Adipocyte (in vitro differentiated cells): ENCODE results near the gene TENM4.

ENCODE experiments used
- DNase-seq: peaks from one replicate; pipeline ENCODE4 v3.0.0-alpha.2; 2015; ENCODE audit warnings: low read depth
- H3K27me3 ChIP-seq: replicated peaks from 2 replicates; pipeline ENCODE4 v1.7.0; 2013; ENCODE audit warnings: mild to moderate bottlenecking, low read length, moderate library complexity; ENCODE audit not compliant: control insufficient read depth, insufficient read depth
- H3K36me3 ChIP-seq: 2 replicates; pipeline ENCODE4 v1.7.0; 2013; ENCODE audit warnings: low read length, mild to moderate bottlenecking, moderate library complexity; ENCODE audit not compliant: control insufficient read depth, insufficient read depth, severe bottlenecking
- H3K4me1 ChIP-seq: 2 replicates; pipeline ENCODE4 v1.7.0; 2013; ENCODE audit warnings: mild to moderate bottlenecking, low read length, moderate library complexity; ENCODE audit not compliant: control insufficient read depth, insufficient read depth
- H3K4me3 ChIP-seq: 2 replicates; pipeline ENCODE4 v1.7.0; 2013; ENCODE audit warnings: mild to moderate bottlenecking, low read length, moderate library complexity
- H3K9ac ChIP-seq: 2 replicates; pipeline ENCODE4 v1.7.0; 2013; ENCODE audit warnings: mild to moderate bottlenecking, low read length, moderate library complexity
- H3K9me3 ChIP-seq: 2 replicates; pipeline ENCODE4 v1.7.0; 2013; ENCODE audit warnings: mild to moderate bottlenecking, low read length, moderate library complexity; ENCODE audit not compliant: control insufficient read depth

TENM4 gene

DNA sequence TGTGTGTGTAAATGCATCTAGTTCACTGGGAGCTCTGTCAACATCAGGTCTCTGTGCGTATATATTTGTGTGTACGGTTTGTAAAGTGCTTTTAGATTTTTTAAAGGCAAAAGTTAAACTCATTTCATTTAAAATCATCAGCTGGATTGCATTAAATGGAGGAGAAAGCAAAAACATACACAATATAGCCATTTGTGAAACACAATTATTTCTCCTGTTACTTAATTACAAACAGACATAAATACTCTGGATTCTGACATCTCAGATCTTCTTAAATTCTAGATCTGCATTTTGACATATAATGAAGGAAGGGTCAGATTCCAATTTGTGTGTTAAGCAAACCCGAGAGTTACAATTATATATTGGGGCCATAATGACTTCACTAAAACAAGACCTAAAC is 590.8 kb downstream of the TENM4 start:
- H3K4me3 ChIP-seq = no peak overlapping the region
- H3K9me3 ChIP-seq = no peaks in the 10 kb centered on the region
- peaks cover 4% of the 10 kb centered on the region for H3K4me1 ChIP-seq
- H3K36me3 ChIP-seq = peaks cover 10% of the 10 kb centered on the region
- H3K27me3 ChIP-seq = no peaks in the 10 kb centered on the region
- H3K9ac ChIP-seq = no peak overlapping the region
- no peak for DNase-seq

DNA sequence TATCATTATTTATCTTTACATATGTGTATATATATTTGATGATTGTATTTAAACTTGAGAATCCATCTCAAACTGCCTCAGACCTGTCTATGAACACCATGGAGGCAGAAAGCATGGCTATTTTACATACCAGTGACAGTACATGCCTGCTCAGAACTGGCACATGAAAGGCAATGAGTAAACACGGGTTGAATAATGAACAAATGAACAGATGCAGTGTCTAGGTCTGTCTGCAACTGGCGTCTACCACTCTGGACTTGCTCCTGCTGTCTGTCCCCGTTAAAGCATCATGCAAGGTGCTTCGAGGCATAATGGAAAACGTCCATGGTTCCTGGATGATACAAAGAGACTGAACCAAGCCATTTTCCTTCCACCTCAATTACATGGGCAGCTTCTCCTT is 594.6 kb downstream of the TENM4 start:
- Histone ChIP-seq H3K4me1 (peaks cover 5% of the 10 kb centered on the region), H3K4me3 (no peak overlapping the region), H3K9me3 (no peaks in the 10 kb centered on the region), H3K36me3 (no peaks in the 10 kb centered on the region), H3K9ac (no peak overlapping the region), H3K27me3 (no peaks in the 10 kb centered on the region)
- no peak for DNase-seq

DNA sequence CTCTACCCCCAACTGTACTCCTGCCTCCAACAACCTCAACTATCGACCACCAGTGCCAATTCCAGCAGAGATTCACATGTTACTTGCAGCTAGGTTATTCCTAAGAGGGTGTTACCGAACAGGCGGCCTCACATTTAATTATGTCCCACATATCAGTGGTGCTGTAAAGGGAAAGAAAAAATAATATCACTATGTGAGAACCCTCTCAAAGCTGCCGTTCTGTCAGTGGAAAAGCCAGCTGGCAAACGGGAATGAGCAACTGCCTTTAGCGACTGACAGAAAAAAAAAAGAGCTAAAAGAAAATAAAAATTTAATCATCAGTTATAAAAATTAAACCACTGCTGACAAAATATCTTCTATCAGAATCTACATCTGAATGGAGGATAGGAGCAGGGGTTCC is 595.3 kb downstream of the TENM4 start:
- H3K9me3 ChIP-seq = no peaks in the 10 kb centered on the region
- H3K4me3 ChIP-seq = no peak overlapping the region
- peaks cover 13% of the 10 kb centered on the region for H3K4me1 ChIP-seq
- no peaks in the 10 kb centered on the region for H3K27me3 ChIP-seq
- DNase-seq = no peak
- H3K9ac ChIP-seq = no peak overlapping the region
- H3K36me3 ChIP-seq = no peaks in the 10 kb centered on the region

DNA sequence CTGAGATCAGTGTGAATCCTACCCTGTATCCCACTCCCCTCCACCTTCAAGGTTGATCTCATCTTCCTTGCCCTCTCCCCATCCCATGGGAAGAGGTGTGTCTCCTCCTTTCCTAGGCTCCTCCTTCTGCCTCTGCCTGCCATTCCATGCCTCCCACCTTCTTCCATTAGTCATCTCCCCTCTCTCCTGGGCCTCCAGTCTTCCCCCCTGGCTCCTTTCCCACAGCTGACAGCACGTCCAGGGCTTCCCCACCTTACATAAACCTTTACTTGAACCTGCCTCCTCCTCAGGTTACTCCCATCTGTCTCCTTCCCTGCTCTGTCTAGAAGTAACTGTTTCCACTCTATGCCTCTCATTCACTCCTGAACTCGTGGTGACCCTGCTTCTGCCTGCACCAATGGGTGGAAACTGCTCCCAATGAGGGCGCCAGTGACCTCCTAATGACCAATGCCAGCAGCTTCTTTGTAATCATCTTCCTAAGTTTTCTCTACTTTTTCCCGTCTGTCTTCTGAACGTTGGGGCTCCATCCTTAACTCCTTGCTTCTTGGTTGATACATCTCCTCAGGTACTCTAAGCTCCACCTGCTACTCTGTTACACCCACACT is 599.3 kb downstream of the TENM4 start:
- Histone ChIP-seq H3K9ac (peak overlapping the region; percentile 81), H3K4me1 (peaks cover 38% of the 10 kb centered on the region), H3K4me3 (no peak overlapping the region), H3K9me3 (no peaks in the 10 kb centered on the region), H3K36me3 (no peaks in the 10 kb centered on the region), H3K27me3 (no peaks in the 10 kb centered on the region)
- no peak for DNase-seq

DNA sequence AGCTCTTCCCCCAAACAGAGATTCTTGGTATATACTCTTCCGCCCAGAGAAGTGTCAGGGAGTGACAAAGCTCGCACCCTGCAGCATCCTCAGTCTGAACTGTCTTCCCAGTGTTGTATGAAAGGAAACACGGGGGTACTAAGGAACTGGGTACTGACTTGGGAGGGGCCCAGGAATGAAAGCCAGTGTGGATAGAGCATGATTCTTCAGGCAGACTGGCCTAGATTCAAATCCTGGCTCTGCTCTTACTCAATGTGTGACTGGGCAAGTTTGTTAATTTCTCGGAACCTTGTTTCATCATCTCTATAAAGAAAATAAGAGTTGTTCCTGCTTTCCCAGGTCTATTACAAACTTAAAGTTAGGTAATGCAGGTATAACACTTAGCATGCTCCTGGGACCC is 600.2 kb downstream of the TENM4 start:
- no peaks in the 10 kb centered on the region for H3K9me3 ChIP-seq
- peak overlapping the region; percentile 81 for H3K9ac ChIP-seq
- H3K4me3 ChIP-seq = peak overlapping the region; percentile 62
- peak; percentile 86 for DNase-seq
- H3K36me3 ChIP-seq = no peaks in the 10 kb centered on the region
- peaks cover 38% of the 10 kb centered on the region for H3K4me1 ChIP-seq
- no peaks in the 10 kb centered on the region for H3K27me3 ChIP-seq

DNA sequence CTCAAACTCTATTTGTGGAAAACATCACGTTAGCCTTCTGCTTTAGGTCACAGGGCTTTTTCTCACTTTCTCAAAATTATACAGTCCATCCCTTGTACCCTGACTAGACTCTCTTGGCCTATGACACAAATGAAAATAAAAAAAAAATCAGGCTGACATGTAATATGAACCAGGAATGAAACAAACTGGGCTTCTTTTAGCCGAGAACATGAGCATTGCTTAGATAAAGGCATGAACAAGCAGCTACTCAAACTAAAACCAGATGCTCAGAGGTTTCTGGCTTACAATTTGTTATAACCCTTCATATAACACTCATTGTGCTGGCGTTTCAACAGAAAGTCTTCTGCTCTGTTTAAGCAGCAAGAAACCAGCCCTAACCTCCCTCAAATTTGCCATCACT is 600.6 kb downstream of the TENM4 start:
- H3K27me3 ChIP-seq = no peaks in the 10 kb centered on the region
- peaks cover 38% of the 10 kb centered on the region for H3K4me1 ChIP-seq
- H3K36me3 ChIP-seq = no peaks in the 10 kb centered on the region
- H3K9ac ChIP-seq = peak overlapping the region; percentile 81
- H3K4me3 ChIP-seq = peak overlapping the region; percentile 62
- H3K9me3 ChIP-seq = no peaks in the 10 kb centered on the region
- DNase-seq = peak; percentile 90

DNA sequence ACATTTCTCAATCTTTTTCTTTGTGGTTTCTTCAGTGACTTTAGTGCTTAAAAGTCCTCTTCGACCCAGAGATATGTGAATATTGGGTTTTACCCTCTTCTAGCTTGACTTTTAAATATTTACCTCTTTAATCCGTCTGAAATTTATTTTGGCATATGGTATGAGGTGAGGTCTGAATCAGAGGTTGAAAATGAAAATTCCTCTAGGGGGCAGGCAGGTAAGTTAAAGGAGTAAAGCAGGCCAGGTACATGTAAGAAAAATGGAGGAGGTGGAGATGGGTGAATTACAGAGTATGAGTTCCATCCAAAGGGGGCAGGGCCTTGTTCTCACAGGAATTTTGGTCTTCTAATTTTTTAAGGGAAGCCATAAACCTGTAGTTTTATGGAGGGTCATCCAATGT is 602.4 kb downstream of the TENM4 start:
- peaks cover 38% of the 10 kb centered on the region for H3K4me1 ChIP-seq
- peak; percentile 49 for DNase-seq
- no peaks in the 10 kb centered on the region for H3K36me3 ChIP-seq
- no peaks in the 10 kb centered on the region for H3K9me3 ChIP-seq
- no peaks in the 10 kb centered on the region for H3K27me3 ChIP-seq
- H3K9ac ChIP-seq = no peak overlapping the region
- no peak overlapping the region for H3K4me3 ChIP-seq

DNA sequence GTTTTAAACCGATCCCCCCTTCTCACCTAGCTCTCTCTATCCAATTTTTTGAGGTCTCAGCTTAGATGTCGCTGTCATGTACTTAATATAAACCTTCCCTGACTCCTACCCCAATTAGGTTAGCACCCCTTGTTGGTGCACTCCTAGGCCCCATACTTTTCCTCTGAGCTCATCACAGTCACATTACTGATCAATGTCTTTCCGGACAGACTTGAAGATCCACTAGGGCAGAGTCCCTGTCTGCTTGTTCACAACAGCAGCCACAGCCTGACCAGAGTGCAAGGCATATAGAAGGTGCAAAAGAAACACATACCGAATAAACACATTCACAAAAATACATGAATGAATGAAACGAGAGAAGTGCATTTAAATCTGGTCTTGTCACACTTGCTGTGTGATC is 605.2 kb downstream of the TENM4 start:
- Histone ChIP-seq H3K27me3 (no peaks in the 10 kb centered on the region), H3K9me3 (no peaks in the 10 kb centered on the region), H3K4me1 (peaks cover 27% of the 10 kb centered on the region), H3K9ac (no peak overlapping the region), H3K4me3 (no peak overlapping the region), H3K36me3 (no peaks in the 10 kb centered on the region)
- DNase-seq = no peak

DNA sequence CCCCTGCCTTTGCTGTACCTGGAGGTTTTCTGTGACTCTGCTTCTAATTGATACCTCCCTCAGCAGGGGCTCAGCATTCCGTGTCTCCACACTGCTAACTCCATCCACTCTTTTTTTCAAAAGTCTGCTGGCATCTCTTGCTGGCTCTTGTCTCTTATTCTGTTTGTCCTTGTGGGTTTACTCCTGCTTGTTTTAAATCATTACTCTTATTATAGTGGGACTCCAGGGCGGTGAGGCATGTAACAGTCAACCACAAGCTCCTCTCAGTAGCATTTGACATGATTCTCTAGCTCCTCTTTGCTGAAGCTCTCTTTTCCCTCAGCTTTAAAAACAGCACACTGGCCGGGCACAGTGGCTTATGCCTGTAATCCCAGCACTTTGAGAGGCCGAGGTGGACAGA is 605.9 kb downstream of the TENM4 start:
- no peak overlapping the region for H3K9ac ChIP-seq
- H3K4me1 ChIP-seq = peaks cover 19% of the 10 kb centered on the region
- no peak for DNase-seq
- no peaks in the 10 kb centered on the region for H3K27me3 ChIP-seq
- no peak overlapping the region for H3K4me3 ChIP-seq
- H3K9me3 ChIP-seq = no peaks in the 10 kb centered on the region
- no peaks in the 10 kb centered on the region for H3K36me3 ChIP-seq

DNA sequence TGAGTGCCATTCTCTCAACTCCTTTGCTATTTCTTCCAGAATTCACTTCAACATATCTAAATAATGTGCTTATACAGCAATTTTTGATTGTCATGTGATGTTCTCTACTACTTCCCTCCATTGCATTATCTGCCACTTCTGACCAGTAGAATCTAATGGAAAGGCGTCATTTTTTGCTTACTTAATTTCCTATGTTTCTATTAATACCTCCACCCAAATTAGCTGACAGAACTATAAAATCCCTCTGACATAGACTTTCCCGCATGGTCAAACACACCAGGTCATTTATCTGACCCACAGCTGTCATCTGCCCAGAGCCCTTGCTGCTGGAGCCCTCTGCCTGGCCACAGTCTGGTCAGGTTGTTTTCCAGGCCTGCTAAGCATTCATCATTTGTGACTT is 607.6 kb downstream of the TENM4 start:
- DNase-seq = no peak
- Histone ChIP-seq H3K9ac (no peak overlapping the region), H3K9me3 (no peaks in the 10 kb centered on the region)

DNA sequence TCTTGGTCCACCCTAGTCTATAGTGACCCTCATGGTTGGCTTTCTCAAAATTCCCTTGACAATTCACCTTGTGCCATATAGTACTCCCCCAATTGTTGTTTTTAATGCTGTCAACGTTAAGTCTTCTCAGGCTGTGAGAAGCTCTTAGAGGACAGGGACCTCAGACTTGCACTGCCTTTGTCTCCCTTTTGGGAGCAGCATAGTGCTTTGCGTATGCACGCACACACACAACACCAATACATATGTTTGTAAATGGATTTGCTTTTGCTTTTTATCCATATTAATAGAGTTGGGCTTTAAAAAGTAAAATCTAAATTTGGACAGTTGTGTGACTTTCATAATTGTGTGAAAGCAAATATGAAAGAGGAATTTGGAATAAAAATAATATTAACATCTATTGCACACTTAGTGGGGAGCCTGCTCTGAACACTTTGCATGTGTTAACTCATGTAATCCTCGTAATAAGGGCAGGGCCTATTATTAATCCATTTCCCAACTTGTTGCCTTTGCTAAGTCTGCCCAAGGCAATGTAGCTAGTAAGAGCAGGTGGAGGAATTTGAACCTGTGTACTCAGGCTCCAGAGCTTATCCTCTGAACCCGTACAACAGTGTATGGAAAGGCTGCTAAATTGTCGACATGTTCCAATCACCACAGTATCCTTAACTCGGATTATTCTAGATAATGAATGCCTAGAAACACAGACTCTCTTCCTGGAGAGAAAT is 608.4 kb downstream of the TENM4 start:
- Histone ChIP-seq H3K27me3 (no peaks in the 10 kb centered on the region), H3K36me3 (no peaks in the 10 kb centered on the region), H3K9ac (no peak overlapping the region), H3K9me3 (no peaks in the 10 kb centered on the region), H3K4me1 (peaks cover 15% of the 10 kb centered on the region), H3K4me3 (no peak overlapping the region)
- DNase-seq = no peak

More for the DNA sequence above, 607.6 kb downstream of the TENM4 start:
- no peaks in the 10 kb centered on the region for H3K27me3 ChIP-seq
- no peak overlapping the region for H3K4me3 ChIP-seq
- no peaks in the 10 kb centered on the region for H3K36me3 ChIP-seq
- H3K4me1 ChIP-seq = peaks cover 14% of the 10 kb centered on the region

DNA sequence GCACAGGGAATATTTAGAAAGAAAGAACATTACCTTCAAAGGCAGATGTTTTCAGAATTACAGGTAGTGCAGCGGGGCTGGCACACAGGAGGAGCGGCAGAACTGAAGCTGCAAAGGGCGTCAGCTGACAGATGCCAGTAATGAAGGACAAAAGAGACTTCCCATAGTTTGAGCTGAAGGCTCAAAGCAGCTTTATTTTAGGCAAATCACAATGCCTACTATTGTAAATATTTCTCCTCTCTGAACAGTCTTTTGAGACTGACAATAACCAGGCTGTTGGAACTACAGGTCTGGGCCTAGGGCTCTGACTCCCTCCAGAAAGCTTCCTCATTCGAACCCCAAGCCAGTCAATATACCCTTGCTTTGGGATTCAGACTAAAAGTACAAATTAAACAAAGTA is 609.3 kb downstream of the TENM4 start:
- Histone ChIP-seq H3K36me3 (no peaks in the 10 kb centered on the region), H3K9ac (no peak overlapping the region), H3K4me1 (peaks cover 15% of the 10 kb centered on the region), H3K27me3 (no peaks in the 10 kb centered on the region), H3K4me3 (no peak overlapping the region), H3K9me3 (no peaks in the 10 kb centered on the region)
- no peak for DNase-seq
